Endothelial cell of umbilical vein (primary cell): ENCODE data around the gene TAF7.

Experiments
- EZH2 ChIP-seq: IDR thresholded peaks from 2 replicates; pipeline ENCODE4 v1.6.1; 2012; ENCODE audit warnings: borderline replicate concordance, low read depth, mild to moderate bottlenecking, moderate library complexity, low read length, inconsistent platforms; ENCODE audit not compliant: severe bottlenecking
- POLR2A ChIP-seq: IDR thresholded peaks from 2 replicates; pipeline ENCODE4 v1.6.1; 2012; ENCODE audit warnings: low read depth, mild to moderate bottlenecking, control low read depth, low read length
- POLR2AphosphoS5 ChIP-seq: IDR thresholded peaks from 2 replicates; pipeline ENCODE4 v1.6.1; 2012; ENCODE audit warnings: low read depth, mild to moderate bottlenecking, control low read depth, low read length, moderate library complexity; ENCODE audit not compliant: insufficient read depth
- TF ChIP-seq, protein P1 (sequence below), 2 donors: IDR thresholded peaks; 1 replicate in 1 of 2; 2 replicates in 1 of 2; pipeline ENCODE4 v1.5.1; 2011; ENCODE audit warnings: low read length in 2 of 2, mild to moderate bottlenecking in 2 of 2, moderate library complexity in 2 of 2, control low read depth in 1 of 2, inconsistent platforms in 1 of 2, low read depth in 1 of 2; ENCODE audit not compliant: insufficient read depth in 1 of 2; ENCODE audit errors: extremely low read depth in 1 of 2

DNA sequence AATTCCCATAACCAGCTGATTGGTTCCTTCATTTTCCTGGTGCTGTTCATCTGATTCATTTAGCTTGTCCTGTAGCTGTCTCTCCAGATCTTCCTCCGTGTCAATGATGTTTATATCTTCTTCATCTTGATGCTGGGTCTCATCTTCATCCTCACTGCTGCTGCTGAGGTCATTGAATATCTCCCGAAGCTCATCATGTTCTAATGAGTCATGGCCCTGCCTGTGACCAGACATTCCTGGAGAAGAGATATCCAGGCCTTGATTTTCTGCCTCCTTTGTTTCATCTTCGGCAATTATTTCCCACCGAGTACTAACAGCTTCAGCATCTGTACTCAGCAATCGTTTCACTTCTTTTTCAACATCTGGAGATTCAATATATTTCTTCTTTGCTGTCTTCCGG, 1.4 kb downstream of the TAF7 start:
- TF ChIP-seq, protein P1, sequence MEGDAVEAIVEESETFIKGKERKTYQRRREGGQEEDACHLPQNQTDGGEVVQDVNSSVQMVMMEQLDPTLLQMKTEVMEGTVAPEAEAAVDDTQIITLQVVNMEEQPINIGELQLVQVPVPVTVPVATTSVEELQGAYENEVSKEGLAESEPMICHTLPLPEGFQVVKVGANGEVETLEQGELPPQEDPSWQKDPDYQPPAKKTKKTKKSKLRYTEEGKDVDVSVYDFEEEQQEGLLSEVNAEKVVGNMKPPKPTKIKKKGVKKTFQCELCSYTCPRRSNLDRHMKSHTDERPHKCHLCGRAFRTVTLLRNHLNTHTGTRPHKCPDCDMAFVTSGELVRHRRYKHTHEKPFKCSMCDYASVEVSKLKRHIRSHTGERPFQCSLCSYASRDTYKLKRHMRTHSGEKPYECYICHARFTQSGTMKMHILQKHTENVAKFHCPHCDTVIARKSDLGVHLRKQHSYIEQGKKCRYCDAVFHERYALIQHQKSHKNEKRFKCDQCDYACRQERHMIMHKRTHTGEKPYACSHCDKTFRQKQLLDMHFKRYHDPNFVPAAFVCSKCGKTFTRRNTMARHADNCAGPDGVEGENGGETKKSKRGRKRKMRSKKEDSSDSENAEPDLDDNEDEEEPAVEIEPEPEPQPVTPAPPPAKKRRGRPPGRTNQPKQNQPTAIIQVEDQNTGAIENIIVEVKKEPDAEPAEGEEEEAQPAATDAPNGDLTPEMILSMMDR (IDR thresholded peaks at IDR 0.05; ENCODE audit: extremely low read depth in 1 of 2, insufficient read depth in 1 of 2, low read depth in 1 of 2, low read length in 2 of 2), result no peak
- TF ChIP-seq POLR2A, result no peak
- no peak for TF ChIP-seq EZH2
- no peak for TF ChIP-seq POLR2AphosphoS5
